SK-N-SH (cell line): ENCODE measurements around the gene ZCWPW2.

Experiments
- CTCF ChIP-seq: fragments of 200-600 bp; sonication (generic); IDR thresholded peaks from 2 replicates; pipeline ENCODE4 v1.6.1; 2017; ENCODE audit warnings: antibody characterized with exemption, mild to moderate bottlenecking, moderate library complexity
- EP300 ChIP-seq, 2 experiments: IDR thresholded peaks; 2 replicates each; pipeline versions ENCODE4 v1.4.0 to v1.6.1; 2012; ENCODE audit warnings: borderline replicate concordance in 1 of 2, low read depth in 1 of 2, low read length in 1 of 2
- GABPA ChIP-seq: IDR thresholded peaks from 2 replicates; pipeline ENCODE4 v1.4.0; 2012; ENCODE audit warnings: low read depth, mild to moderate bottlenecking
- JUND ChIP-seq: IDR thresholded peaks from 2 replicates; pipeline ENCODE4 v1.4.0; 2012
- MEF2A ChIP-seq: IDR thresholded peaks from 2 replicates; pipeline ENCODE4 v1.4.0; 2012; ENCODE audit warnings: low read depth, borderline replicate concordance
- PBX3 ChIP-seq: IDR thresholded peaks from 2 replicates; pipeline ENCODE4; 2012
- RAD21 ChIP-seq: IDR thresholded peaks from 2 replicates; pipeline ENCODE4 v1.6.1; 2012; ENCODE audit warnings: mild to moderate bottlenecking, low read length
- SMC3 ChIP-seq: IDR thresholded peaks from 2 replicates; pipeline ENCODE4 v1.6.1; 2012; ENCODE audit warnings: low read depth, low read length, improper control_type of control experiment
- TAF1 ChIP-seq: IDR thresholded peaks from 2 replicates; pipeline ENCODE4 v1.6.1; 2012; ENCODE audit warnings: low read depth, mild to moderate bottlenecking, low read length, moderate library complexity, borderline replicate concordance
- USF1 ChIP-seq: IDR thresholded peaks from 2 replicates; pipeline ENCODE4 v1.4.0; 2012; ENCODE audit warnings: low read depth, borderline replicate concordance
- USF2 ChIP-seq: fragments of 150-350 bp; IDR thresholded peaks from 2 replicates; pipeline ENCODE4 v1.6.1; 2017; ENCODE audit warnings: antibody characterized with exemption, low read length, low read depth, borderline replicate concordance
- TF ChIP-seq, protein P1 (sequence below): IDR thresholded peaks from 2 replicates; pipeline ENCODE4 v1.6.1; 2012; ENCODE audit warnings: mild to moderate bottlenecking, low read depth, low read length, moderate library complexity
- TF ChIP-seq, protein P2 (sequence below): IDR thresholded peaks from 2 replicates; pipeline ENCODE4 v1.4.0; 2012; ENCODE audit warnings: low read depth

GRCh38 chr3:28542351-28542750 lies 193.8 kb downstream of the ZCWPW2 start:
- TF ChIP-seq TAF1 (no peak), USF2 (no peak), EP300 (IDR thresholded peaks at IDR 0.05; ENCODE audit: borderline replicate concordance in 1 of 2, low read depth in 1 of 2, low read length in 1 of 2) (no peak), CTCF (no peak), JUND (no peak), MEF2A (no peak), GABPA (no peak), USF1 (no peak), SMC3 (no peak), PBX3 (no peak), RAD21 (no peak)
- TF ChIP-seq, protein P1, sequence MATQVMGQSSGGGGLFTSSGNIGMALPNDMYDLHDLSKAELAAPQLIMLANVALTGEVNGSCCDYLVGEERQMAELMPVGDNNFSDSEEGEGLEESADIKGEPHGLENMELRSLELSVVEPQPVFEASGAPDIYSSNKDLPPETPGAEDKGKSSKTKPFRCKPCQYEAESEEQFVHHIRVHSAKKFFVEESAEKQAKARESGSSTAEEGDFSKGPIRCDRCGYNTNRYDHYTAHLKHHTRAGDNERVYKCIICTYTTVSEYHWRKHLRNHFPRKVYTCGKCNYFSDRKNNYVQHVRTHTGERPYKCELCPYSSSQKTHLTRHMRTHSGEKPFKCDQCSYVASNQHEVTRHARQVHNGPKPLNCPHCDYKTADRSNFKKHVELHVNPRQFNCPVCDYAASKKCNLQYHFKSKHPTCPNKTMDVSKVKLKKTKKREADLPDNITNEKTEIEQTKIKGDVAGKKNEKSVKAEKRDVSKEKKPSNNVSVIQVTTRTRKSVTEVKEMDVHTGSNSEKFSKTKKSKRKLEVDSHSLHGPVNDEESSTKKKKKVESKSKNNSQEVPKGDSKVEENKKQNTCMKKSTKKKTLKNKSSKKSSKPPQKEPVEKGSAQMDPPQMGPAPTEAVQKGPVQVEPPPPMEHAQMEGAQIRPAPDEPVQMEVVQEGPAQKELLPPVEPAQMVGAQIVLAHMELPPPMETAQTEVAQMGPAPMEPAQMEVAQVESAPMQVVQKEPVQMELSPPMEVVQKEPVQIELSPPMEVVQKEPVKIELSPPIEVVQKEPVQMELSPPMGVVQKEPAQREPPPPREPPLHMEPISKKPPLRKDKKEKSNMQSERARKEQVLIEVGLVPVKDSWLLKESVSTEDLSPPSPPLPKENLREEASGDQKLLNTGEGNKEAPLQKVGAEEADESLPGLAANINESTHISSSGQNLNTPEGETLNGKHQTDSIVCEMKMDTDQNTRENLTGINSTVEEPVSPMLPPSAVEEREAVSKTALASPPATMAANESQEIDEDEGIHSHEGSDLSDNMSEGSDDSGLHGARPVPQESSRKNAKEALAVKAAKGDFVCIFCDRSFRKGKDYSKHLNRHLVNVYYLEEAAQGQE, result no peak
- TF ChIP-seq, protein P2, sequence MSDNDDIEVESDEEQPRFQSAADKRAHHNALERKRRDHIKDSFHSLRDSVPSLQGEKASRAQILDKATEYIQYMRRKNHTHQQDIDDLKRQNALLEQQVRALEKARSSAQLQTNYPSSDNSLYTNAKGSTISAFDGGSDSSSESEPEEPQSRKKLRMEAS, result no peak
